GM12891 (cell line): ENCODE measurements around the gene RBMY1D. TPM values are rescaled to one million over a fixed set of nuclear protein-coding genes. Genes with fewer than 3 reads are reported as not detected.
"Not testable (repeated sequence)": the region's sequence is repeated elsewhere in the genome, so short reads cannot be mapped to it uniquely, and the experiment has no call there.

Experiments
- DNase-seq: peaks from one replicate; pipeline ENCODE4 v3.0.0; 2011; ENCODE audit warnings: low spot score; ENCODE audit not compliant: insufficient read length
- FAIRE-seq: peaks from 2 replicates; lab custom pipeline; 2011; peaks lifted over from hg19 to GRCh38; lab: Jason Lieb, UNC
- PAX5 ChIP-seq: IDR thresholded peaks from 2 replicates; pipeline ENCODE4 v1.6.1; 2011; ENCODE audit warnings: low read length, moderate library complexity, mild to moderate bottlenecking; ENCODE audit not compliant: insufficient read depth, severe bottlenecking
- POLR2A ChIP-seq: IDR thresholded peaks from 2 replicates; pipeline ENCODE4 v1.6.1; 2011; ENCODE audit warnings: low read depth, low read length, control low read depth
- POLR2AphosphoS5 ChIP-seq: IDR thresholded peaks from 2 replicates; pipeline ENCODE4 v1.6.1; 2011; ENCODE audit warnings: low read depth, low read length, control low read depth
- POU2F2 ChIP-seq: IDR thresholded peaks from 2 replicates; pipeline ENCODE4 v1.6.1; 2011; ENCODE audit warnings: low read depth, mild to moderate bottlenecking, control low read depth, low read length, moderate library complexity
- SPI1 ChIP-seq: IDR thresholded peaks from 2 replicates; pipeline ENCODE4 v1.6.1; 2011; ENCODE audit warnings: low read depth, low read length, control low read depth
- TAF1 ChIP-seq: IDR thresholded peaks from 2 replicates; pipeline ENCODE4 v1.6.1; 2011; ENCODE audit warnings: low read depth, low read length, control low read depth
- polyA plus RNA-seq: library from polyadenylated mRNA; unstranded; fragments of >200 nt; gene quantifications from one replicate; pipeline ENCODE4 v1.2.1, GENCODE V29; 2012; ENCODE audit warnings: low read depth, missing spikeins, inconsistent platforms; ENCODE audit not compliant: missing spikeins

RBMY1D gene
- not detected for polyA plus RNA-seq

GRCh38 chrY:21894426-21894825 lies at the start of gene RBMY1D:
TSS of gene RBMY1D (minus strand) at chrY:21894526. CDS start at chrY:21892513, 2,013 bp downstream.
- not testable (repeated sequence) for FAIRE-seq, DNase-seq

- not testable (repeated sequence) for DNase-seq, FAIRE-seq
These were observed 23.6 kb upstream of the RBMY1D start, which contains the start of gene RBMY1E for GRCh38 chrY:21917932-21918331. TSS of gene RBMY1E (minus strand) at chrY:21918032. CDS start at chrY:21916054, 1,978 bp downstream.

GRCh38 chrY:21869407-21870076 lies 24.8 kb downstream of the RBMY1D start:
- FAIRE-seq, DNase-seq: not testable (repeated sequence)

- no peak for TF ChIP-seq POU2F2
- TF ChIP-seq POLR2A = no peak
- no peak for TF ChIP-seq TAF1
- TF ChIP-seq PAX5 = no peak
- no peak for TF ChIP-seq SPI1
- no peak for FAIRE-seq
- DNase-seq = no peak
These were observed 48.8 kb downstream of the RBMY1D start for GRCh38 chrY:21845481-21845880.

- FAIRE-seq (no peak), DNase-seq (no peak)
- TF ChIP-seq TAF1 (no peak), SPI1 (no peak), POLR2AphosphoS5 (no peak), POLR2A (no peak), POU2F2 (no peak), PAX5 (no peak)
These were observed 52.2 kb downstream of the RBMY1D start for GRCh38 chrY:21842090-21842489.

GRCh38 chrY:21839489-21839888 lies 54.8 kb downstream of the RBMY1D start:
- TF ChIP-seq POU2F2 = no peak
- TF ChIP-seq PAX5 = no peak
- TF ChIP-seq POLR2A = no peak
- TF ChIP-seq SPI1 = no peak
- no peak for TF ChIP-seq TAF1
- TF ChIP-seq POLR2AphosphoS5 = no peak
- no peak for DNase-seq
- no peak for FAIRE-seq

- DNase-seq (no peak), FAIRE-seq (no peak)
- TF ChIP-seq TAF1 (no peak), POU2F2 (no peak), POLR2A (no peak), SPI1 (no peak), POLR2AphosphoS5 (no peak), PAX5 (no peak)
These were observed 58.0 kb downstream of the RBMY1D start for GRCh38 chrY:21836343-21836742.

GRCh38 chrY:21835052-21835451 lies 59.3 kb downstream of the RBMY1D start:
- no peak for DNase-seq
- TF ChIP-seq POU2F2 (no peak), POLR2A (no peak), PAX5 (no peak), TAF1 (no peak), POLR2AphosphoS5 (no peak), SPI1 (no peak)
- no peak for FAIRE-seq
